Measurements from ENCODE around the gene SPATA6L.

SPATA6L gene

DNA sequence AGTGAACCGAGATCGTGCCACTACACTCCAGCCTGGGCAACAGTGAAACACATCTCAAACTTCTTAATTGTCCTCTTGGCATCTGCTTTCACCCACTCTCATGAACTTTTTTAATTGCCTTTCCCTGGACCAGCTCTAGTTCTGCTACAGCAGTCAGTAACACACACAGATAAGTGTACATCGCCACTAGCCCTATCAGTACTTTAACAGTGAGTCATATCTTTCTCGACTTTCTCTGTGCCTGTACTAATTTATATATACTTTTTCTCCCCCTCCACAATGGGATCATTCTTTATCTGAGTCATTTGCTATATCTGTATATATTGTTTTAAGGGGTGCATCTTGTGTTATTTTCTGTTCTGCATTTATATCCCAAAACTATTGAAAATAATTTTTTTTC is 19.8 kb upstream of the SPATA6L start:
- H3K36me3 Mint-ChIP-seq (ENCODE audit: low read depth): peaks cover 48% of the 10 kb centered on the region
- H3K9me3 Mint-ChIP-seq: no peaks in the 10 kb centered on the region
- peaks cover 39% of the 10 kb centered on the region for H3K4me1 Mint-ChIP-seq (ENCODE audit: low read depth)
- H3K27me3 Mint-ChIP-seq: no peaks in the 10 kb centered on the region
- H3K27ac Mint-ChIP-seq: peak overlapping the region; percentile 8
- no peak overlapping the region for H3K4me3 Mint-ChIP-seq

- Mint-ChIP-seq H3K36me3 (ENCODE audit: low read depth) (peaks cover 35% of the 10 kb centered on the region), H3K27ac (no peak overlapping the region), H3K4me1 (ENCODE audit: low read depth) (peaks cover 26% of the 10 kb centered on the region), H3K4me3 (no peak overlapping the region), H3K27me3 (no peaks in the 10 kb centered on the region), H3K9me3 (no peaks in the 10 kb centered on the region)
Observed at GRCh38 chr9:4684820-4685219, 18.5 kb upstream of the SPATA6L start.

DNA sequence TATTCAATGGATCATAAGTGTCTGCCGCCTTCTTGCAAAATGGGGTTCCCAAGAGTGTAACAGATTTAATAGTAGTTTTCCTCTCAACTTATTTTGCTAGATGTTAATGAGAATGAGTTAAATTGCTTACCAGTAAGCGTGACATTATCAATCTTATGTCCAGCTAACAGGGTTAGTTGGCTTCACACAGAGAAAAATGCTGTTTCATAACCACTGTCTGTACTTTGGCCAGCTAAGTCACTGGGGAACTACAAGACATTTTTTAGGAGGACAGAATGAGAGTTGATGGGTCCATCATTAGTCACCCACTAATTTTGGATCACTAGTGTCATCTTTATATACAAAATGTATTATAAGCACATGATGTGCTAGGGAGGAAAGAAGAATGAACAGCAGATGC is 14.5 kb upstream of the SPATA6L start:
- Mint-ChIP-seq H3K27ac (no peak overlapping the region), H3K9me3 (no peaks in the 10 kb centered on the region), H3K36me3 (ENCODE audit: low read depth) (peaks cover 17% of the 10 kb centered on the region), H3K27me3 (no peaks in the 10 kb centered on the region), H3K4me3 (no peak overlapping the region), H3K4me1 (ENCODE audit: low read depth) (peaks cover 8% of the 10 kb centered on the region)

DNA sequence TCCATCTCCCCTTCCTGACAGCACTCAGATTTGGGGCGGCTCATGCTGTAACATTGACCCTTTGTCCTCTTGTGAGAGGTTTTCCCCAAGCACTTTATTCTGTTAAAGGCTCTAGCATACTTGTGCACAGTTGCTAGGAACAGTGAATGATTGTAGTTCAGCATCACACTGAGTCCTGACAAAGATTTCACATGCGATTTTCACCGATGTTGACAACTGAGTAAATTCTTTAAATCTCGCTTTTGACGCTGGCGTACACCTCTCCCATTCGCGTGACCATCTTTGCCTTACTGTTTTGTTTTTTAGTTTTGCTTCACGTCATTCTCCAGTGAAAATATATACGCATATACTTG is 13.9 kb upstream of the SPATA6L start:
- H3K27me3 Mint-ChIP-seq: no peaks in the 10 kb centered on the region
- peaks cover 13% of the 10 kb centered on the region for H3K36me3 Mint-ChIP-seq (ENCODE audit: low read depth)
- no peak overlapping the region for H3K4me3 Mint-ChIP-seq
- H3K27ac Mint-ChIP-seq: no peak overlapping the region
- no peaks in the 10 kb centered on the region for H3K9me3 Mint-ChIP-seq
- H3K4me1 Mint-ChIP-seq (ENCODE audit: low read depth): peaks cover 8% of the 10 kb centered on the region

GRCh38 chr9:4679268-4680172 is 13.2 kb upstream of the SPATA6L start, which contains the start of gene CDC37L1:
Gene CDC37L1 (plus strand): TSS chr9:4679569. CDS start chr9:4679768, 199 bp downstream.
- no peaks in the 10 kb centered on the region for H3K9me3 Mint-ChIP-seq
- no peaks in the 10 kb centered on the region for H3K27me3 Mint-ChIP-seq
- H3K27ac Mint-ChIP-seq: no peak within 1 kb of the TSS
- H3K36me3 Mint-ChIP-seq (ENCODE audit: low read depth): peaks cover 7% of the 10 kb centered on the region
- peaks cover 8% of the 10 kb centered on the region for H3K4me1 Mint-ChIP-seq (ENCODE audit: low read depth)
- no peak within 1 kb of the TSS for H3K4me3 Mint-ChIP-seq

GRCh38 chr9:4678679-4679267 is 12.5 kb upstream of the SPATA6L start:
- H3K27me3 Mint-ChIP-seq: no peaks in the 10 kb centered on the region
- H3K4me1 Mint-ChIP-seq (ENCODE audit: low read depth): peaks cover 8% of the 10 kb centered on the region
- H3K36me3 Mint-ChIP-seq (ENCODE audit: low read depth): peaks cover 7% of the 10 kb centered on the region
- no peak overlapping the region for H3K4me3 Mint-ChIP-seq
- no peaks in the 10 kb centered on the region for H3K9me3 Mint-ChIP-seq
- H3K27ac Mint-ChIP-seq: no peak overlapping the region

GRCh38 chr9:4677392-4677791 is 11.1 kb upstream of the SPATA6L start:
- Mint-ChIP-seq H3K4me1 (ENCODE audit: low read depth) (no peaks in the 10 kb centered on the region), H3K9me3 (no peaks in the 10 kb centered on the region), H3K27me3 (no peaks in the 10 kb centered on the region), H3K27ac (no peak overlapping the region), H3K36me3 (ENCODE audit: low read depth) (no peaks in the 10 kb centered on the region), H3K4me3 (no peak overlapping the region)

- Mint-ChIP-seq H3K27me3 (no peaks in the 10 kb centered on the region), H3K4me3 (no peak overlapping the region), H3K9me3 (no peaks in the 10 kb centered on the region), H3K4me1 (ENCODE audit: low read depth) (peaks cover 12% of the 10 kb centered on the region), H3K27ac (no peak overlapping the region), H3K36me3 (ENCODE audit: low read depth) (no peaks in the 10 kb centered on the region)
Observed at GRCh38 chr9:4674783-4675182, 8.5 kb upstream of the SPATA6L start.

GRCh38 chr9:4671737-4672136 is 5.5 kb upstream of the SPATA6L start:
- Mint-ChIP-seq H3K27me3 (no peaks in the 10 kb centered on the region), H3K36me3 (ENCODE audit: low read depth) (no peaks in the 10 kb centered on the region), H3K4me1 (ENCODE audit: low read depth) (peaks cover 30% of the 10 kb centered on the region), H3K27ac (no peak overlapping the region), H3K9me3 (no peaks in the 10 kb centered on the region), H3K4me3 (no peak overlapping the region)

- Mint-ChIP-seq H3K4me1 (ENCODE audit: low read depth) (peaks cover 42% of the 10 kb centered on the region), H3K36me3 (ENCODE audit: low read depth) (no peaks in the 10 kb centered on the region), H3K9me3 (no peaks in the 10 kb centered on the region), H3K27me3 (no peaks in the 10 kb centered on the region), H3K4me3 (no peak overlapping the region), H3K27ac (peak overlapping the region; percentile 12)
Observed at GRCh38 chr9:4670591-4670990, 4.3 kb upstream of the SPATA6L start.

- H3K4me1 Mint-ChIP-seq (ENCODE audit: low read depth): peaks cover 49% of the 10 kb centered on the region
- no peaks in the 10 kb centered on the region for H3K27me3 Mint-ChIP-seq
- H3K27ac Mint-ChIP-seq: no peak overlapping the region
- H3K36me3 Mint-ChIP-seq (ENCODE audit: low read depth): no peaks in the 10 kb centered on the region
- H3K9me3 Mint-ChIP-seq: no peaks in the 10 kb centered on the region
- H3K4me3 Mint-ChIP-seq: no peak overlapping the region
Observed at GRCh38 chr9:4669890-4670289, 3.6 kb upstream of the SPATA6L start.

DNA sequence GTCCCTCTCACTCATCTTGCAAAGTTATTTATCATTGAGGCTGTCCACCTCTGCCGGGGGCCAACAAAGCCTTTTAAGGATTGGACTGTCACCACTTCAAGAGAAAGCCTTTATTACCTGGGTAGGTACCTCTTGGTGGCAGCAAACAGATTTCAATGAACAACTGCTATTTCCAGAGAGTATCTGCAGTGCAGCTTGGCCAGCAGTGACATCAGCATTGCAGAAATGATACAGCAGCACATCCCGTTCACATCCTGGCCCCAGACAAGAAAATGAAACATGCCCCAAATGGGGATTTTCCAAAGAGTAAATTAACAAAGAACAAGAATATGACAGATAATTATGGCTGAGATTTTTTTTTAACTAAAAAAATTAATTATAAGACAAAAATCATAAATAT is 2.3 kb upstream of the SPATA6L start:
- Mint-ChIP-seq H3K4me3 (no peak overlapping the region), H3K27me3 (no peaks in the 10 kb centered on the region), H3K9me3 (no peaks in the 10 kb centered on the region), H3K27ac (no peak overlapping the region), H3K36me3 (ENCODE audit: low read depth) (no peaks in the 10 kb centered on the region), H3K4me1 (ENCODE audit: low read depth) (peaks cover 62% of the 10 kb centered on the region)

DNA sequence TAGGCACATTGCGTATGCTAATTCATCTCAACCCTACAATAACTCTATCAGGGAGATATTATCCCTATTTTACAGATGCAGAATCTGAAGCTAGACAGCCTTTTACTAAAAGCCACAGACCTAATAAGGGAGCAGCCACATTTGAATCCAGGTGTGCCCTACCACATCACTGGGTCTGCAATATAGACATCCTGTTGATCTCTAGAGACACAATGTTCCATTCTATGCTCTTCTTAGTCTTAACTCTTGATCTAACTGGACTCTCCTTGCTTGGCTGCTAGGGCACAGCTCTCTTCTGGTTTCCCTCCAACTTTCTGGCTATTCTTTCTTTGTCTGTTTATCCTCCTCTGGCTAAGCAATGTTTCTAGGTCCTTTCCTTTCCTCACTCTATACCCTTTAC is 1.4 kb upstream of the SPATA6L start:
- H3K4me3 Mint-ChIP-seq: no peak overlapping the region
- H3K36me3 Mint-ChIP-seq (ENCODE audit: low read depth): no peaks in the 10 kb centered on the region
- no peaks in the 10 kb centered on the region for H3K27me3 Mint-ChIP-seq
- no peaks in the 10 kb centered on the region for H3K9me3 Mint-ChIP-seq
- peaks cover 71% of the 10 kb centered on the region for H3K4me1 Mint-ChIP-seq (ENCODE audit: low read depth)
- no peak overlapping the region for H3K27ac Mint-ChIP-seq

- no peaks in the 10 kb centered on the region for H3K27me3 Mint-ChIP-seq
- H3K36me3 Mint-ChIP-seq (ENCODE audit: low read depth): no peaks in the 10 kb centered on the region
- no peaks in the 10 kb centered on the region for H3K9me3 Mint-ChIP-seq
- H3K4me1 Mint-ChIP-seq (ENCODE audit: low read depth): peaks cover 71% of the 10 kb centered on the region
- H3K4me3 Mint-ChIP-seq: peak overlapping the region; percentile 80
- H3K27ac Mint-ChIP-seq: no peak overlapping the region
Observed at GRCh38 chr9:4665357-4665756, 923 bp downstream of the SPATA6L start.

DNA sequence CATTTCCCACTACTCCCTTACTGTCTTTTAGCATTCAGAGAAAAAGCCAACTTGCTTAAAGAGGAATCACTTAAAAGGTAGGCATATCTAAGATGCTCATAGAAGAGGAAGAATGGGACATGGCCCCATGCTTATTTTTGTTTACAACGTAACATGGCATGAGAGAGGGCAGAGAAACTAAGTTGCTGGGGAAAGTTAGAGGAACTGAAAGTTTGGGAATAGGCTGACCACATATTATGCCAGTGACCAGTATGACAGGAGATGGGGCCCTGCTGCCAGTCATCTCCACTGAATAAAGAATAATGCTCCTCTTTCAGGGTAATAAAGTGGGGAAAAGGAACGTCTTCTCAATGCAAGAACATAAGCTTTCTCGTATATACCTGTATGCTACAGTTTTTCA is 2.3 kb downstream of the SPATA6L start:
- Mint-ChIP-seq H3K27me3 (no peaks in the 10 kb centered on the region), H3K4me1 (ENCODE audit: low read depth) (peaks cover 69% of the 10 kb centered on the region), H3K27ac (no peak overlapping the region), H3K4me3 (peak overlapping the region; percentile 91), H3K36me3 (ENCODE audit: low read depth) (no peaks in the 10 kb centered on the region), H3K9me3 (no peaks in the 10 kb centered on the region)
